ENCODE results near the gene STARD4.
A peak's percentile ranks its signal among the peaks of the same experiment; 100 is the strongest.

Gene STARD4

GRCh38 chr5:111518777-111519176, 6.4 kb upstream of the STARD4 start:
- TF ChIP-seq LEF1 (IDR thresholded peaks at IDR 0.05; ENCODE audit: borderline replicate concordance) (no peak), PKNOX1 (IDR thresholded peaks at IDR 0.05) (no peak), L3MBTL2 (conservative IDR thresholded peaks at IDR 0.05) (no peak), FOXK2 (IDR thresholded peaks at IDR 0.05) (no peak), NFRKB (IDR thresholded peaks at IDR 0.05) (no peak), SUZ12 (IDR thresholded peaks at IDR 0.05) (no peak), ZNF384 (IDR thresholded peaks at IDR 0.05) (no peak), ELF4 (IDR thresholded peaks at IDR 0.05) (no peak), CTBP1 (IDR thresholded peaks at IDR 0.05; ENCODE audit: borderline replicate concordance) (no peak), FOXA1 (IDR thresholded peaks at IDR 0.05) (no peak), ARNT (IDR thresholded peaks at IDR 0.05) (no peak), TARDBP (IDR thresholded peaks at IDR 0.05) (no peak), SP1 (IDR thresholded peaks at IDR 0.05) (no peak), FOXM1 (IDR thresholded peaks at IDR 0.05; ENCODE audit: borderline replicate concordance) (no peak), HDGF (IDR thresholded peaks at IDR 0.05; ENCODE audit: borderline replicate concordance) (no peak), BHLHE40 (IDR thresholded peaks at IDR 0.05; ENCODE audit: borderline replicate concordance) (no peak)
- POLR2A ChIA-PET: no interaction called here
- CTCF ChIA-PET: interaction anchor here (0.6 kb wide), 1 partner anchor 503 kb away, joined by 3 read pairs; no protein-coding TSS in a partner anchor
- DNase-seq (ENCODE audit: extremely low spot score): no peak

GRCh38 chr5:111517853-111518501, 5.6 kb upstream of the STARD4 start:
- ChIA-PET CTCF (no interaction called here), POLR2A (no interaction called here)
- no peak for TF ChIP-seq BHLHE40 (IDR thresholded peaks at IDR 0.05; ENCODE audit: borderline replicate concordance)
- TF ChIP-seq NFRKB (IDR thresholded peaks at IDR 0.05): no peak
- no peak for TF ChIP-seq FOXA1 (IDR thresholded peaks at IDR 0.05)
- no peak for TF ChIP-seq SUZ12 (IDR thresholded peaks at IDR 0.05)
- no peak for TF ChIP-seq TARDBP (IDR thresholded peaks at IDR 0.05)
- TF ChIP-seq ZNF384 (IDR thresholded peaks at IDR 0.05): no peak
- TF ChIP-seq CTBP1 (IDR thresholded peaks at IDR 0.05; ENCODE audit: borderline replicate concordance): no peak
- no peak for TF ChIP-seq FOXM1 (IDR thresholded peaks at IDR 0.05; ENCODE audit: borderline replicate concordance)
- TF ChIP-seq LEF1 (IDR thresholded peaks at IDR 0.05; ENCODE audit: borderline replicate concordance): no peak
- TF ChIP-seq ELF4 (IDR thresholded peaks at IDR 0.05): no peak
- TF ChIP-seq FOXK2 (IDR thresholded peaks at IDR 0.05): no peak
- TF ChIP-seq HDGF (IDR thresholded peaks at IDR 0.05; ENCODE audit: borderline replicate concordance): no peak
- TF ChIP-seq SP1 (IDR thresholded peaks at IDR 0.05): no peak
- no peak for TF ChIP-seq ARNT (IDR thresholded peaks at IDR 0.05)
- no peak for TF ChIP-seq L3MBTL2 (conservative IDR thresholded peaks at IDR 0.05)
- no peak for DNase-seq (ENCODE audit: extremely low spot score)

GRCh38 chr5:111514087-111514486, 1.8 kb upstream of the STARD4 start:
- DNase-seq (ENCODE audit: extremely low spot score): no peak
- POLR2A ChIA-PET: no interaction called here
- CTCF ChIA-PET: interaction anchor here (0.5 kb wide), 1 partner anchor 453 kb away, joined by 3 read pairs; no protein-coding TSS in a partner anchor
- TF ChIP-seq ZNF384 (IDR thresholded peaks at IDR 0.05) (no peak), FOXM1 (IDR thresholded peaks at IDR 0.05; ENCODE audit: borderline replicate concordance) (no peak), LEF1 (IDR thresholded peaks at IDR 0.05; ENCODE audit: borderline replicate concordance) (no peak), TARDBP (IDR thresholded peaks at IDR 0.05) (no peak), NFRKB (IDR thresholded peaks at IDR 0.05) (no peak), ARNT (IDR thresholded peaks at IDR 0.05) (no peak), FOXA1 (IDR thresholded peaks at IDR 0.05) (no peak), L3MBTL2 (conservative IDR thresholded peaks at IDR 0.05) (no peak)

- DNase-seq (ENCODE audit: extremely low spot score): no peak
- POLR2A ChIA-PET: no interaction called here
- TF ChIP-seq L3MBTL2 (conservative IDR thresholded peaks at IDR 0.05): no peak
- TF ChIP-seq BHLHE40 (IDR thresholded peaks at IDR 0.05; ENCODE audit: borderline replicate concordance): no peak
- TF ChIP-seq PKNOX1 (IDR thresholded peaks at IDR 0.05): no peak
- no peak for TF ChIP-seq TARDBP (IDR thresholded peaks at IDR 0.05)
- no peak for TF ChIP-seq ARNT (IDR thresholded peaks at IDR 0.05)
- TF ChIP-seq SP1 (IDR thresholded peaks at IDR 0.05): no peak
- TF ChIP-seq FOXA1 (IDR thresholded peaks at IDR 0.05): no peak
- no peak for TF ChIP-seq ELF4 (IDR thresholded peaks at IDR 0.05)
- CTCF ChIA-PET: interaction anchor here (0.6 to 0.8 kb wide), 2 partner anchors 18 to 438 kb away, joined by 3 read pairs; no protein-coding TSS in a partner anchor
Observed at GRCh38 chr5:111513131-111513520, 791 bp upstream of the STARD4 start.

- no peak for TF ChIP-seq ELF4 (IDR thresholded peaks at IDR 0.05)
- no peak for TF ChIP-seq FOXM1 (IDR thresholded peaks at IDR 0.05; ENCODE audit: borderline replicate concordance)
- no peak for TF ChIP-seq LEF1 (IDR thresholded peaks at IDR 0.05; ENCODE audit: borderline replicate concordance)
- TF ChIP-seq FOXA1 (IDR thresholded peaks at IDR 0.05): no peak
- no peak for TF ChIP-seq TARDBP (IDR thresholded peaks at IDR 0.05)
- TF ChIP-seq ZNF384 (IDR thresholded peaks at IDR 0.05): no peak
- no peak for TF ChIP-seq SUZ12 (IDR thresholded peaks at IDR 0.05)
- no peak for TF ChIP-seq BHLHE40 (IDR thresholded peaks at IDR 0.05; ENCODE audit: borderline replicate concordance)
- no peak for TF ChIP-seq FOXK2 (IDR thresholded peaks at IDR 0.05)
- TF ChIP-seq SP1 (IDR thresholded peaks at IDR 0.05): no peak
- no peak for TF ChIP-seq ARNT (IDR thresholded peaks at IDR 0.05)
- no peak for TF ChIP-seq CTBP1 (IDR thresholded peaks at IDR 0.05; ENCODE audit: borderline replicate concordance)
- TF ChIP-seq PKNOX1 (IDR thresholded peaks at IDR 0.05): no peak
- ChIA-PET CTCF (interaction anchor here (0.9 kb wide), 1 partner anchor 20 kb away, joined by 8 read pairs; no protein-coding TSS in a partner anchor), POLR2A (interaction anchor here (0.9 to 1.6 kb wide), 4 partner anchors 20 to 649 kb away, joined by 3 to 5 read pairs (median 4); no protein-coding TSS in a partner anchor)
- DNase-seq (ENCODE audit: extremely low spot score): peak; percentile 35
Observed at GRCh38 chr5:111511831-111512374, 432 bp downstream of the STARD4 start.

All from HEK293T (cell line).